Amniotic epithelial cell (primary cell): Measurements from ENCODE around the gene CNGB1.

Source experiments
- DNase-seq: peaks from one replicate; pipeline ENCODE4 v3.0.0-alpha.2; 2010; ENCODE audit warnings: low read depth

Gene CNGB1

DNA sequence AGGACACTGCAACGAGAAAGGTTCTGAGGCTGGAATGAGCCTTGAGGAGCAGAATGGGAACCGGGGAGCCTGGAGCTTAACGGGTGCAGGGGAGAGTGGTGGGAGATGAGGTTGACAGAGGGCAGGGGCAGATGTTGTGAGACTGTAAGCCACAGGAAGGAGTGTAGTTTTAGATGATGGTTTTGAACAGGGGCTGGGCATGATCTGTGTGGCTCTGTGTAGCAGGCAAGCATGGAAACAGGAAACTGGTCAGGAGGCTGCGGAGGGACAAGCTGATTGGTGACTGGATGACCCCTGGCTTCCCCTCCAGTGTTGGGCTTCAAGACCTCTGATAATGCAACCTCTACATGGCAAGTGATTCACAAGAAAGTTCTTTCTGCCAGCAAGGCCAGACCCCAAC, 1.4 kb upstream of the CNGB1 start:
- no peak for DNase-seq

DNA sequence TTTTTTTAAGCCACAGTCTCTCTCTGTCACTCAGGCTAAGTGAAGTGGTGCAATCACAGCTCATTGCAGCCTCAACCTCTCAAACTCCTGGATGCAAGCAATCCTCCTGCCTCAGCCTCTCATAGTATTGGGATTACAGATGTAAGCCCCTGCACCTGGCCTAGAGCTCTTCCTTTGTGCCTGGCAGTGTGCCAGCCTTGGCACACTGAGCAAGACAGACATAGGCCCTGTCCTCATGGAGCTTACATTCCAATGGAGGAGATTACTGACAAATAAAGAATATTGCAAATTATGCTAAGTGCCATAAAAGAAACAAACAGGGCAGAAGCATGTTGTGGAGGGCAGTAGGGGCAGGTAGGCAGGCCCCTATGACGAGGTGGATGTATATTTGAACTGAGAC, 920 bp upstream of the CNGB1 start:
- DNase-seq = no peak

DNA sequence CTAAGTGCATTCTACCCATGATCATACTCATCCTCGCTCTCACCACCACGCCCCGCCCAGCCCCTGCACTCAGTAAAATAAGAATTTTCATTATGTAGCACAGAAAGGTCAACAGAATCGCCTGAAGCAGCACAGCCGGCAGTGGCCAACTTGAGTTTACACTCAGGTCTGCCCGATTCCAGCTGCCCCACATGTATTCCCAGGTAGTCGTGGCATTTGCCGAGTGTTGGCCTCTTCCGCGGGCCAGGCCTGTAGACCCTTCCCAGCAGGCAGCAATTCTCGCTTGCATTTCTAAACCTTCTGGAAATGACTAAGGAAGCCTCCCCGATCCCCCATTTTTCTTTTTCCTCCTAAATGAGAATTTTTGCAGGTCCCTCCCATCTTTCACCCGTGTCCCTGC, 609 bp downstream of the CNGB1 start:
- DNase-seq = no peak

DNA sequence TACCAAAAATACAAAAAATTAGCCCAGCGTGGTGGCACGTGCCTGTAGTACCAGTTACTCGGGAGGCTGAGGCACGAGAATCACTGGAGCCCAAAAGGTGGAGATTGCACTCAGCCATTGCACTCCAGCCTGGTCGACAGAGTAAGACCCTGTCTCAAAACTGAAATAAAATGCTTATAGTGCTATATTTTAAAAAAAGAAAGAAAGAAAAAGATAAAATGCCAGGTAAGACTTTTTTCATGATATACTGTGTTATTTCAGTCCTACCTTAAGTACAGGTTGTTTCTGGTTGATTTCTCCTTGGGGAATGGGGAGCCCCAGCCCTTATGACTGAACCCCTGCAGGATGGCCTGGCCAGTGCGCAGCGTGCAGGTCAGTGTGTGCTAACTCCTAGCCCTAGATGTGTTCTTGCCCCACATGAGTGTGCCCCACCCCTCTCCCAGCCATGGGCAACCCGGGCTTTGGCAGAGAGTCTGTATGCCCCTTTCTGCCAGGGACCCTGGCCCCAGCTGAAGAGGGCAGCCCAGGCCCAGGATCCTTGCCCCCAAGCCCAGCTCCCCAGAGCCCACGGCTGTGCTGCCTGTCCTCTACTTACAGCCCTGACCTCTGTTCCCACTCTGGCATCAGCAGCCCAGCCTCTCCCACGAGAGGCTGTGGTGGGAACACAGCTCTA, 1.3 kb downstream of the CNGB1 start:
- no peak for DNase-seq

DNA sequence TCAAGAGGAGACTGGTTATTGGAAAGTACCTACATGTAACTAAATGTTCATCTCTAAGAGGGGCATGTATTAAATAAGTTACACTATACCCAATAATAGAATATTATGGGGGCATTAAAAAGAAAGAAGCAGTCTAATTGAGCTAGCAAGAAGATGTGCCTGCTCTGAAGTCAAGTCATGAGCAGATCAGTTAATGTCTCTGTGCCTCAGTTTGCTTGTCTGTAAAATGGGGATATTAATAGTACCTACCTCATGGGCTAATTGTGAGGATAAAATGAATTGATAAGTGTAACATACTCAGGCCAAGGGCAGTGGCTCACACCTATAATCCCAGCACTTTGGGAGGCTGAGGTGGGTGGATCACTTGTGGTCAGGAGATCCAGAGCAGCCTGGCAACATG, 3.0 kb downstream of the CNGB1 start:
- no peak for DNase-seq

DNA sequence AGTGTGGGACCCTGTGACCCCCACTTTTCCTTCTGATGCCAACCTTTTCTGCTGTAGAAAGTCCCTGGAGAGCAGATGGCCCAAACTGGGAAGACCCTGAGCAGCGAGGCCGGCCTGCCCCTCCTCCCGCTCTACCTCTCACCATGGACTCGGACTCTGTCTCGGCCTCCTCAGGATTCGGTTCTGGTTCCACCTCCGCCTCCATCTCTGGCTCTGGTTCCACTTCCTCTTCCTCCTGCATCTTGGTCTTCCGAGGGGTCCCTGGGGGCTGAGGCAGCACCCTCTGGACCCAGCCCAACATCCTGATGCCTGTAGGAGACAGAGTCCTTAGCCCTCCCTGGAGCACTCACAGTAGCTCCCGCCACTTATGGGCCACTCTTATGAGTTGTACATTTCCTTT, 3.9 kb downstream of the CNGB1 start:
- no peak for DNase-seq

DNA sequence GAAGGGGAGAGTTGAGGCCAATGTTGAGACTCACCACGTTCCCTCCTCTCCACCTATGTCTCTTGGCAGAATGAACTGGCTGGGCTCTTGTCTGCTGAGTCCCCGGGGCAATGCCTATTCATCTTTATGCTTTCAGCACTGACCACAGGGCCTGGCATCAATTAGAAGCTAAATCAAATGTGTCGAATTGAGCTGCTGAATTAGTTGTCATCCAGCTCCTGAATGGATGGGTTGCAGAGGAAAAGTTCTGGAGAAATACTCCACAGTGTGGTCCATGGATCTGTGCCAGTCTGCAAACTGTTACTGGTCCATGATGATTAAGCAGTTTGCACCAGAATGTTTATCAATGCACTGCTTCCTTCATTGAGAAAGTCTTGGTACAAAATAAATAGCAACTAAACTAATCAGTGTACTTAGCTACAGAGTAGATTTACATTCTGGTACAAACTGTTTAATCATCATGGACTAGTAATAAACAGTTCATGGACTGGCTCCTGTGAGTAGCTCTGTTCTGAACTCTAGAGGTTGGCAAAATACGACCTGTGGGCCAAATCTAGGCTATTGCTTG, 4.6 kb downstream of the CNGB1 start:
- DNase-seq = peak; percentile 57

DNA sequence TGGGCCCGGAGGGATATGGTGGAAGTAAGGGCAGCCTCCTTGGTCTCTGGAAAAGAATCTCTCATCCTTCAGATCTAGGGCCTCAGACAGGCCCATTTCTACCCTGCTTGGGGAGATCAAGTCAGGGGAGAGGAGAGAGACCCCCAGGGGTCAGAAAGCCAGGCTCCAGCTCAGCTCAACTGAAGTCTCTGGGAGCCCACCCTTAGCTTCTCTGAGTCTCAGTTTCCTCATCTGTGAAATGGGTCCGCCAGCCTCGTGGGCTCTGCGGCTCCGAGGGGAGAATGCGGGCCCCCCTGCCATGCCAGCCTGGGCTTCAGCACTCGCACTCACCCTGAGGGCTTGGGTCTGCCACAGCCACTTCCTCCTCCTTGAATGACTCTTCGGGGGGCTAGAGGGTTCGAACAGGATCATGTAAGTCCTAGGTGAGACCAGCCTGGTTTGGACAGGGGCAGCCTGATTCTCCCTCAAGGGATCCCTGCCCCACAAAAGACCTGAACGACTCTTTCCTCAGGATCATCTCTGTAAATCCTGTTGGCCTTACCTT, 6.7 kb downstream of the CNGB1 start:
- DNase-seq = no peak

DNA sequence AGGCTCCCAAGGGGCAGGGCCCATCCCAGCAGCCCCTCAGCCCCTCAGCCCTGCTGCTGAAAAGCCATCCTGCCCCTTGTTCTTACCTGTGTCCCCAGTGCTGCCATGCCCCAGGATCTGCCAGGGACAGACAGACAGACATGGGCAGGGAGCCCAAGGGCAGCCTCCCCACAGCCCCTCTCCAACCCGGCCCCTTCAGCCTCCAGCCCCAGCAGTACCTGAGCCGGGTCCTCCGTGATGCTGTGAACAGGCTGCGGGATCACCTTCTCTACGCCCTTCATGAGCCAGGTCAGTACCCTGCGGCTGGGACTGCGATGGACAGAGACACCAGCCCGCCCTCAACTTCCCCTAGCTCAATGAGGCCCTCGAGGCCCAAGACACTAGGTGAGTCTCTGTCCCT, 8.2 kb downstream of the CNGB1 start:
- DNase-seq = no peak

DNA sequence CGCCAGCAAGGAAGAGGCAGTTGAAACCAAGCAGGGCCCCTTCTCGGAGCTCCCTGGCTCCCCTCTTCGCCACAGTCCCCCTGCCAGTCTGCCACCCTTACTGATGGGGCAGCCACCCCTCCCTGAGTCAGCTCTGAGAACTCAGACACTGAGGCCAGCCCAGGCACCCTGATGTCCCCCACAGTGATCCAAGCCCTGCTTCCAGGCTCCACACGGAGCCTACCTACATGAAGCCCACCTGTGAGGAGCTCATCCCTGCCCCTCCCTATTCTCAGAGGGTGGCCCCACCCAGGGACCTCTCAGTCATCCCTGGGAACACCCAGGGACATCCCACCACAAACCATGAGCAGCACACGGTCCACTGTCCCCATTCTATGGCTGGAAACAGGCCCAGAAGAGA, 8.9 kb downstream of the CNGB1 start:
- no peak for DNase-seq

DNA sequence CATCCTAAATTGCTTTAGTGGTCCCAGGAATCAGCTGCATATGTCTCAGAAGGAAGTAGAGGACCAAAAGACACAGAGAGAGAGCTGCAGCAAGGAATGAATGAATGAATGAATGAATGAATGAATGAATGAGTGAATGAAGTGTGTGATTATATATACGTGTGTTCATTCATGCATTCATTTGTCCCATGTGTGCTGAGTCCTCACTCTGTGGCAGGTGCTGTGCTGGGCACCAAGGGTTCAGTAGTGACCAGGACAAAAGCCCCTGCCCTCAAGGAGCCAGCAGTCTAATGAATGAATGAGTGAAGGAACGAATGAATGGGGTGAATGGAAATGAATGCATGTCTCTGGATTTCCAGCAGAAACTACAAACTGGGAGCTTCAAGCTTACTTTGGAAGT, 9.4 kb downstream of the CNGB1 start:
- no peak for DNase-seq

DNA sequence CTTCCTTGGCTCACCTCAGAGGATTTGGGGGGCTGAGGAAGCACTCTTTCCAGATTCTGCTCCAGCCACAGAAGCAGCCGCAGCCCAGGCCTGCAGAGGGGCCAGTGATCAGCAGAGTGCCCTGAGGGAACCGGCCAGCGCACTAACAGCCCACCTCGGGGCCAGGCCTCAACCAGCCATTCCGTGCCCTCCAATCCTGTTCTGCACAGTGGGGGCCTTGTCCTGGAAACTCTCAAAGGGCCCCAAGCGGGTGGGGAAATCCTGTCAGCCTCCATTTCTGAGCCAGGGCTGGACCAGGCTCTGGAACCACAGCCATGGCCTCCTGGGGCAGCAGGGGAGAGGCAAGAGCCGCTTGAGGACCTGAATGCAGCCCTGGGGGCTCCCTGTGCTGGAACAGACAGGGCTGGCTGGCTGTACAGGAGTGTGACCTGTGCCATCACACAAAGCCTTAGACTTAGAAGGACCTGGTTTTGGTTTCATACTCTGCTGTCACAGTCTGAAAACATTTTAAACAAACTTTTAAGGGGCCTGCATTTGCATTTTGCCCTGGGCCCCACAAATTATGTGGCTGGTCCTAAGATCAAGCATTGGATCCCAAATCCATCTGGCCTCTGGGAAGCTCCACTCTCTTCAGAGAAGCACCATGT, 10.0 kb downstream of the CNGB1 start:
- no peak for DNase-seq

DNA sequence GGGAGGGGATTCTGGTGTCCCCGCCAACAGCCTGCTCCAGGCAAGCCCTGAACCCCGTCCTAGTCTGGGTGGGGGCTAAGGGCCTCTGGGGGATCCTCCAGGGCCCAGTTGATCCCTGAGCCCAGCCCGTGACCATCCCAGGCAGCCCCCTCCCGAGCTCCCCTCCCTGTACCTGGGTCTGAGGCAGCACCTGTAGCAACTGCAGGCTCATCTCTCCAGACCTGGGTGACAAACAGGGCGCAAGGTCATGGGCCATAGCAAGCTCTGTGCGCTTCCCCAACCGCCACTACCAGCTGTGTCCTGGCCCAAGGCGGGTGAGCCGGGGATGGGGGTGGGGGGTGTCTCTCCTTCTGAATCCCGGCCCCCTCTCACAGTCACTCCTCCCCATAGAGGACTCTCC, 10.6 kb downstream of the CNGB1 start:
- DNase-seq = no peak

DNA sequence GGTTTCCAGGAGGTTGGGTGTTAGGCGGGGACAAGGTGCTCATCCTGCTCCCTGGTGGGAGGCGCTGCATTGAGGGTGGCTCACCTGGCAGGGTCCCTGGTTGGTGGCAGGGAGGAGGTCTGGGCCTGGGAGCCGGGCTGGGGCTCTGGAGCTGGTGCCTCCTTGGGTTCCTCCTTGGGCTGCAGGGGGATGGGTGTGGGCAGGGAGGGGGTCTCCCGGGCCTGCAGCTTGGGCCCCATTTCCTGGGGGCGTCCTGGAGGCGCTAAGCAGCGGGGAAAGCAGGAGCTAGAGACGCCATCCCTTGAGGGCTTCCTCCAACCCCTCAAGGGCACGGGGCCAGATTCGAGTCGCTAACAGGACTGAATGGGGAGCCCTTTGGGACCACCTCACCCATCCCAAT, 11.1 kb downstream of the CNGB1 start:
- DNase-seq = no peak

DNA sequence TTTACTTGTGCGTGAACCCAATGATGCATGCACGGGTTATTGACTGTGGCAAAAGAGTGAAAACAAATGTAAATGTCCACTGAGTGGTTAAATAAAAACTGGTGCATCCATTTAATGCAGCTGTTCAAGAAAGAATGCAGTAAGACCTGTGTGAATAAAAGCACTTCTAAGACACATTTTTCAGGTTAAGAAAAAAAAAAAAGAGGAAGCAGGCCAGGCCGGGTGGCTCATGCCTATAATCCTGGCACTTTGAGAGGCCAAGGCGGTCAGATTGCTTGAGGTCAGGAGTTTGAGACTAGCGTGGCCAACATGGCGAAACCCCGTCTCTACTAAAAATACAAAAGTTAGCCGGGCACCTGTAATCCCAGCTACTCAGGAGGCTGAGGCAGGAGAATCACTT, 11.8 kb downstream of the CNGB1 start:
- no peak for DNase-seq

DNA sequence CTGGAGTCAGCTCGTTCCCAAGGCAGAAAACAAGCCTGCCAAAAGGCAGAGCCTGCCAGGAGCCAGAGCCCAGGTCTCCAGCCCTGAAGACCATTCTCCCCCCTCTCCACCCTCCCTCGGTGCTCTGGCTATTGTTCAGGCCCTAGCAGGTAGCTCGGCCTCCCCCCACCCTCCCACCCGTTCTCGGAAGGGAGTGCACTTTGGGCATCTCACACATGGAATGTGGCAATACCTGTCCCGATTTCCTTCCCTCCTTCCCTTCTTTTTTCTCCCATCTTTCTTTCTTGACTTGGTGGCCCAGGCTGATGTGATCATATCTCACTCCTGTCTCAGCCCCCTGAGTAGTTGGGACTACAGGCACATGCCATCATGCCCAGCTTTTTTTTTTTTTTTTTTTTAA, 12.4 kb downstream of the CNGB1 start:
- DNase-seq = no peak

DNA sequence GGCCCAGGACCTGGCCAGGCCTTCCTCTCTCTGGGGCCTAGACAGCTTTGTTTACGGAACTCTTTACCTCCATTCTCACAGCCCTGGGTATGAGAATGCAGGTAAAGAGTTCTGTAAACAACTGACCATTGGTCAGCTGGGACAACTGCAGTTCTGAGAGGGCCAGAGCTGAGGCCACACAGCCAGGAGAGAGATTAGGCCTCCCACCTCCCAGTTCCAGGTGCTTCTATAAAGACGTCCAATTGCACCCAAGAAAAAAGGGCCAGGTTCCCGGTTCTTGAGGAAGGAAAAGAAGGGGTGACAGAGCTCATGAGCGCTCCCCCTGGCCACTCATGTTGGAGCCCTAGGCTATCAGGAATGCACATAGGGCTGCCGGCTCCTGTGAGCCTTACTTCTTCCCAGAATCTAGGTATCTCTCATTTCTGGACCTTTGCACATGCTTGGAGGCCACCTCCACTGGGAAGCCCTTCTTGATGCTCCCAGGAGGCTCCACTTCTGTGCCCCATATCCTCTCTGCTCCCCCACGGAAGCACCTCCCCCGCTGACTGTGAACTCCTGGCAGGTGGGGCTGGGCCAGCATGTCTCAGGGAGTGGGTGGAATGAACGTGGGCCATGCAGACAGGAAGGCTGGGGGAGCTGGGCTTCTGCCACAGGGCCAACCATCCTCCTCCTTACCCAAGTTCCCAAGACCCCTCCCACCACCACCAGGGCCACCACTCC, 13.1 kb downstream of the CNGB1 start:
- no peak for DNase-seq

DNA sequence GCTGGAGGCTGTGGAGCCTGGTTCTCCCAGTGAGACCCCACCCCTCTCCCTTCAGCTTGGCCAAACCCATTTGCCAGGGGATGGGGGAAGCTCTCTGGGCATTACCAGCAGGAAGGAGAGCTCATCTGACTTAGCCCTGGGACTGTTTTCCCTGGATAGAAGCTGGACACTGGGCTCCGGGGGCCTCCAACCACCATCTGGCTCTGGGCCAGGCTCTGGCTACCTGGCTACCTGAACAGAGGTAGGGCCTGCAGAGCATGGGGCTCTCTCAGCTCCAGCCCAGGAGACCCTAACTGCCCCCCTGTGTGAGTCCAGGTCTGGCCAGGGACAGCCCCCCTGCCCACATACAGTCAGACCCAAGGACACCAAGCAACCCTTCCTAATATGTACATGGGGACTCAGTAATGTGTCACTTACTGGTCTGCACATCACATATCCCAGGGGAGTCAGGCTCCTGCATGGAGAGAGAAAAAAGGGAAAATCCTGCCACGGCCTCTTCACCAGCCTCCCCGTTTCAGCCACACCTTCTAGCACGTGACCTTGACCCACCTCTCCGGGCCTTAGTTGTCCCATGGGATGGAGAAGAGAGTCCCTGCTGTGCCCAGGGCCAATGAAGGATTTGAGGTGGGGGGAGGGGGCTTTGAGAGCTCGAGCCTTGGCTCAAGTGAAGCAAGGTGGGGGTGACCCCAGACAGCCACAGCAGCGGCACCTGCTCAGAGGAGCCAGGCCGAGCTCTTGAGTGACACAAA, 13.8 kb downstream of the CNGB1 start:
- no peak for DNase-seq

DNA sequence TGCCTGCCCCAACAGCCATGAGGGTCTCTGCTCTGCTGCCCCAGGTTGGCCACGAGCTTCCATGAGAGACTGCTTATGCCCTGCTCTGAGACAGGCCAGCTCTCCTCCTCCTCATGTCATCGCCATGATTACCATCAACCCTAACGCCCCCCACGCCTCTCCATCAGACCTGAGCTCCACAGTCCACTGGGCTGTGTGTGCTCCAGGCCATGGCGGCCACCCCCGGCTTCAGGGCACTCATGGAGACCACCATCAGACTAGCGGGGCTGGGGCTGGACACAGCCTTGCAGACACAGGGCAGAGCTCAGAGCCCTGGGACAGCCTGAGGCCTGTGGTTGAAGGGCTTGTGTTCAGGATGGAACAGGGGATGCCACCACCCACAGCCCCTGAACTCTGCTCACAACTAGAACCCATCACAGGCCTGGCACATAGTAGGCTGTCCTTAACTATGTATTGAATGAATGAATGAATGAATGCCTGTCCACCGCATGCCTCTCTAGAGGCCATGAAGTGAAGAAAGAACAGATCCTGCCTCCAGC, 14.6 kb downstream of the CNGB1 start:
- DNase-seq = no peak

DNA sequence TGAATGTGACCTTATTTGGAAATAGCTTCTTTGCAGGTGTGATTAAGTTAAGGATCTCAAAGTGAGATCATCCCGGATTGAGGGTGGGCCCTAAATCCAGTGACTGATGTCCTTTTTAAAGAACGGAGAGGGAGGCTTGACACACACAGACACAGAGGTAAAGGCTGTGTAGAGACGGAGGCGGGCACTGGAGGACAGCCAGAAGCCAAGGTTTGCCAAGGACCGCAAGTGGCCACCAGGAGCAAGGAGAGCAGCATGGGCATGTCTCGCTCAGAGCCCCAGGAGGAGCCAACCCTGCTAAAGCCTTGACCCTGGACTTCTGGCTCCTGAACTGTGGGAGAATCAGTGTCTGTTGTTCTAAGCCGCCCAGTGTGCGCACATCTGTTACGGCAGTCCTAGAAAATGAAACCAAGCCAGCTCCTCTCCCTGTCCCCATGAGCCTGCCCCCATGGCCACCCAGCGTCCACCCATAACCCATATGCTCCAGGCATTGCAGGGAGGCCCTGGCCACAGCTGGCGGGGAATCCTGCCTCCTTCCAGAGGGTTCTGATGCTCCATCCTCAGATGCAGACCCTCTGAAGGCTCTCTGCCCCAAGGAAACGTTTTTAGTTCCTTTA, 15.2 kb downstream of the CNGB1 start:
- DNase-seq = no peak

DNA sequence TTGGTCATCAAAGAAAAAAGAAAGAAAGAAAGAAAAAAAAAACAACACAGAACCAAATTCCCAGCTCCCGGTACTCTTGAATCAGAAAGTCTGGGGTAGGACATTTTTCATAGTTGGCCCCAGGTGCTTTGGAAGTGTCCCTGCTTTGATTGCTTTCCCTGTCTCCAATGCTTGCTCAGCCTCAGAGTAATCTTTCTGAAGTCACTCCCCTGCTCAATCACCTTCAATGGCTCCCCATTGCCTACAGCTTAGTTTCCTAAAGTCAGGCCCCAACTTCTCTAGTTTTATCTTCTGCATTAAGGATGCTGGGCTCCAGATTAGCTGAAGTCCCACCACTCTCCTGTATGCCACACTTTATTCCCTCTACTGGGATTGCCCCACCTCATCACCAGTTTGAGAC, 17.1 kb downstream of the CNGB1 start:
- DNase-seq = no peak

DNA sequence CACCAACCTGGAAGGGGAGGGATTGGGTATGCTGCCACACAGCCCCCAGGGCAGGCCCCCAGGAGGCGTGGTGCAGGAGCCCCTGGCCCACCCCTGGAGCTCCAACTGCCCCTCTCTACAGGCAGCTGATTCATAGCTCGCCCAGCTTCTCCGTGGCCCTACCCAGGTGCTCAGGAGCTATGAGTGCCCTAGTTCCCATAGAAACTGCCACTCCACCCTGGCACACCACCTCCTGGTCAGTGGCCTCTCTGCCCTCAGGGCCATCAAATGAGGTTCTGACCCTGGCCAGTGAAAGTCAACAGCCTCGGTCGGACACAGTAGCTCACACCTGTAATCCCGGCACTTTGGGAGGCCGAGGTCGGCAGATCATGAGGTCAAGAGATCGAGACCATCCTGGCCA, 18.0 kb downstream of the CNGB1 start:
- no peak for DNase-seq
